ENCODE measurements around the gene GALNTL6. TPM values are rescaled to one million over a fixed set of nuclear protein-coding genes. Genes with fewer than 3 reads are reported as not detected.

Gene GALNTL6
- total and polyA plus RNA-seq, 2 of the 4 experiments (the other 2 are of a cell fraction), result under 0.01 TPM; not detected in 1

DNA sequence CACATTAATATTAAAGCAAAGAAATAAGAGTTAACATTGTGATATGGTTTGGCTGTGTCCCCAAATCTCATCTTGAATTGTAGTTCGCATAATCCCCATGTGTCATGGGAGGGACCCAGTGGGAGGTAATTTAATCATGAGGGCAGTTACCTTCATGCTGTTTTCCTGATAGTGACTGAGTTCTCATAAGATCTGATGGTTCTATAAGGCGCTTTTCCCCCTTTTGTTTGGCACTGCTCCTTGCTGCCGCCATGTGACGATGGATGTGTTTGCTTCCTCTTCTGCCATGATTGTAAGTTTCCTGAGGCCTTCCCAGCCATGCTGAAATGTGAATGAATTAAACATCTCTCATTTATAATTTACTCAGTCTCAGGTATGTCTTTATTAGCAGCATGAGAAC lies 1201.6 kb downstream of the GALNTL6 start:
- CTCF ChIA-PET, result interaction anchor here (1.8 kb wide), 1 partner anchor 10 kb away, joined by 14 read pairs; no protein-coding TSS in a partner anchor
- ATAC-seq (ENCODE audit: low read depth), result no peak

More for the DNA sequence above, 1201.6 kb downstream of the GALNTL6 start:
- H3K27ac ChIP-seq (ENCODE audit: insufficient read depth, low read length), result no peak overlapping the region
- H4K91ac ChIP-seq (ENCODE audit: insufficient read depth, low read depth, low read length), result no peak overlapping the region
- no peaks in the 10 kb centered on the region for H3K4me1 ChIP-seq (ENCODE audit: control insufficient read depth, insufficient read depth, low read length)
- H3K79me1 ChIP-seq (ENCODE audit: low read depth in 1 of 2, low read length in 2 of 2), result no peaks in the 10 kb centered on the region
- no peak overlapping the region for H3K23ac ChIP-seq (ENCODE audit: low read depth, low read length)
- H3K36me3 ChIP-seq (ENCODE audit: control insufficient read depth, insufficient read depth, low read length), result no peaks in the 10 kb centered on the region
- no peak overlapping the region for H3K9ac ChIP-seq (ENCODE audit: low read depth, low read length)
- no TSS peak for BruUV-seq (replicated peaks)
- intact Hi-C loops (cut with micrococcal nuclease), result loop anchor here (1.0 to 5.0 kb wide), 2 partner anchors 152 to 286 kb away; partner anchors contain the start of gene GALNT7
- no peak overlapping the region for H3K18ac ChIP-seq (ENCODE audit: low read depth, low read length)
- no CpG with 5 or more reads among the region's 4 CpGs for WGBS, 2 experiments (ENCODE audit: extremely low coverage in 2 of 2, insufficient read length in 1 of 2)
- no peak overlapping the region for H3K14ac ChIP-seq (replicated peaks; ENCODE audit: low read depth, low read length)
- H3K27me3 ChIP-seq (ENCODE audit: control insufficient read depth, insufficient read depth, low read length), result peaks cover 14% of the 10 kb centered on the region
- no peaks in the 10 kb centered on the region for H3K9me3 ChIP-seq (ENCODE audit: control insufficient read depth, insufficient read depth, low read length)
- H3K4me2 ChIP-seq (ENCODE audit: low read depth, low read length), result no peak overlapping the region
- H2AFZ ChIP-seq (replicated peaks; ENCODE audit: low read length, poor library complexity), result no peak overlapping the region
- H3K56ac ChIP-seq (ENCODE audit: extremely low read depth, insufficient read depth, low read length), result no peak overlapping the region
- no peak for TF ChIP-seq RAD21 (IDR thresholded peaks at IDR 0.05; ENCODE audit: low read length)
- no peak for TF ChIP-seq NFE2L2 (IDR thresholded peaks at IDR 0.05; ENCODE audit: low read depth, low read length)
- TF ChIP-seq SMC3 (IDR thresholded peaks at IDR 0.05; ENCODE audit: low read depth, low read length), result no peak
- no peak for TF ChIP-seq MXI1 (IDR thresholded peaks at IDR 0.05; ENCODE audit: borderline replicate concordance, low read depth, low read length)
- H2BK5ac ChIP-seq (ENCODE audit: low read depth, low read length, poor library complexity, severe bottlenecking), result no peak overlapping the region
- H3K4me3 ChIP-seq (ENCODE audit: insufficient read depth, low read depth, low read length), result no peak overlapping the region
- dilution Hi-C loops (cut with HindIII; ENCODE audit: low sequenced_read_pairs, unreplicated experiment), result loop anchor here (25.0 kb wide), 1 partner anchor 247 kb away; no protein-coding TSS in a partner anchor
- H4K8ac ChIP-seq (ENCODE audit: low read depth in 2 of 2, low read length in 2 of 2), result no peak overlapping the region
- H2AK5ac ChIP-seq (ENCODE audit: low read depth, low read length), result no peak overlapping the region
- H2AK9ac ChIP-seq (replicated peaks; ENCODE audit: low read depth, low read length, poor library complexity), result no peak overlapping the region
- POLR2A ChIA-PET (ENCODE audit: unreplicated experiment), result no interaction called here
- no peak overlapping the region for H2BK20ac ChIP-seq (ENCODE audit: low read depth, low read length)
- no peak overlapping the region for H2BK15ac ChIP-seq (ENCODE audit: low read depth, low read length)
- DNase-seq, result no peak
- no peaks in the 10 kb centered on the region for H4K20me1 ChIP-seq (ENCODE audit: insufficient read depth, low read length)
- no peak overlapping the region for H3K4ac ChIP-seq (ENCODE audit: low read depth, low read length)
- H2BK120ac ChIP-seq (ENCODE audit: low read depth, low read length), result no peak overlapping the region
- no peaks in the 10 kb centered on the region for H3K9me1 ChIP-seq (ENCODE audit: insufficient read depth, low read length)
- H4K5ac ChIP-seq (ENCODE audit: low read depth, low read length), result no peak overlapping the region
- in situ Hi-C loops (cut with MboI; ENCODE audit: low sequenced_read_pairs), result loop anchor here (5.0 kb wide), 1 partner anchor 402 kb away; no protein-coding TSS in a partner anchor
